Adrenal gland (tissue), 12 donors: ENCODE results near the gene CRP. TPM values are rescaled to one million over a fixed set of nuclear protein-coding genes. Genes with fewer than 3 reads are reported as not detected.

ENCODE experiments used
- DNase-seq, 7 donors: peaks; one replicate each; pipeline ENCODE4 v3.0.0-alpha.2; 2019 to 2020
- H3K27ac ChIP-seq, 5 donors: fragments of 200-600 bp; sonication (generic) in 4 of 5; 1 replicate in 3 of 5; 2 replicates in 2 of 5; pipeline versions ENCODE4 v1.5.1 to v1.8.0; 2016 to 2020; ENCODE audit warnings: mild to moderate bottlenecking in 1 of 5
- H3K27me3 ChIP-seq: fragments of 200-600 bp; 2 replicates; pipeline ENCODE4 v1.8.0; 2021
- H3K36me3 ChIP-seq, 2 donors: fragments of 200-600 bp; replicated peaks in 1 of 2; 1 replicate in 1 of 2; 2 replicates in 1 of 2; pipeline versions ENCODE4 v1.5.1 to v1.8.0; 2018 to 2022
- H3K4me1 ChIP-seq, 2 donors: fragments of 200-600 bp; replicated peaks in 1 of 2; 1 replicate in 1 of 2; 2 replicates in 1 of 2; pipeline versions ENCODE4 v1.5.1 to v1.8.0; 2018 to 2021
- H3K4me3 ChIP-seq, 4 donors: fragments of 200-600 bp; sonication (generic) in 3 of 4; one replicate each; pipeline ENCODE4 v1.5.1; 2016 to 2018
- H3K9me3 ChIP-seq, 3 donors: fragments of 200-600 bp; sonication (generic) in 1 of 3; replicated peaks in 1 of 3; 1 replicate in 2 of 3; 2 replicates in 1 of 3; pipeline versions ENCODE4 v1.5.1 to v1.8.0; 2016 to 2021
- POLR2A ChIP-seq, 2 donors: fragments of 450-650 bp; IDR thresholded peaks; one replicate each; pipeline ENCODE4 v1.6.1; 2017; ENCODE audit warnings: antibody characterized with exemption in 2 of 2, mild to moderate bottlenecking in 2 of 2, moderate library complexity in 1 of 2
- WGBS, 4 donors: extraction: QIAGEN DNeasy Blood & Tissue Kit in 2 of 4; methylation state at CpG; one replicate each; pipeline versions ENCODE4 v1.1.5 to v1.1.7; 2013 to 2017; 5-methylcytosine and 5-hydroxymethylcytosine counted together
- intact Hi-C, 2 donors: fragments of 100-400 bp; cut with DNase I; formaldehyde crosslinking; loops; one replicate each; pipeline versions ENCODE4 v1.14.1 to v1.15.0; 2022 to 2023
- polyA plus RNA-seq, 3 donors: library from polyadenylated mRNA; stranded (reverse); fragments of 200-250 nt in 2 of 3; fragments of 350-450 nt in 1 of 3; fragmentation: Illumina TruSeq in 1 of 3; extraction: RNeasy Lipid Tissue Mini Kit (QIAGEN cat#74804) in 1 of 3; gene quantifications; one replicate each; pipeline ENCODE4 v1.2.3, GENCODE V29; 2013 to 2014
- total RNA-seq, 9 donors: library from RNA; depleted of rRNA in 4 of 9; stranded (reverse); fragments of >200 nt in 4 of 9; fragments of 120-200 nt in 1 of 9; fragmentation: NEBNext Ultra II Directional in 1 of 9; extraction: Animal tissue kit (Norgen Biotek cat#: 25700) in 1 of 9; gene quantifications; one replicate each; pipeline versions ENCODE4 v1.1.0 to v1.2.4, GENCODE V29; 2013 to 2023
- TF ChIP-seq, protein P1 (sequence below), 6 experiments: fragments of 450-650 bp in 4 of 6; fragments of 200-600 bp in 2 of 6; sonication (generic) in 1 of 6; IDR thresholded peaks; 1 replicate in 5 of 6; 2 replicates in 1 of 6; pipeline versions ENCODE4 v1.5.1 to v1.8.0; 2016 to 2021; ENCODE audit warnings: antibody characterized with exemption in 6 of 6, mild to moderate bottlenecking in 2 of 6, moderate library complexity in 1 of 6
- donor health status: healthy with polysubstance abuse.
- donor health status: Bipolar disorder and iron deficiency.
- donor health status: DM: yes; HTN: yes; CAD: no.
- donor health status: DM: no; HTN: no; CAD: no.
- donor health status: DM: no; HTN: no; CAD: no.
- donor health status: DM: yes; HTN: yes; CAD: no.

The CRP gene
- total and polyA plus RNA-seq, 12 donors = 0.34 to 6.0 (median 0.64) TPM; not detected in 5

DNA sequence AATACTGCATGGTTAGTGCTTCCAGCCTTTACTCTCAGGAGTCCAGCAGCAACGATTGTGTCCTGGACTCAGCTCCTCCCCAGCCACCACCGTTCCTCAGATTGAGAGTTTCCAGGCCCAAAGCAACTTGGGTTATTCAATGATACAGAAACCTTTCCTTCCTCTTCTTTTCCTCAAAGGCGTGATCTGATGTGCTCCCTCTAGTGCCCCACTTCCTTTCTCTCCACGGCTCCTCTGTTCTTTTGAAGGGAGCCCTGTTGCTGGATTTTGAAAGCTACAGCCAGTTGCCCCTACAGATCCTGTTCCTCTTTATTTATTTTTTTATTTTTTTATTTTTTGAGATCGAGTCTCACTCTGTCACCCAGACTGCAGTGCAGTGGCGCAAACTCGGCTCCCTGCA is 14.1 kb downstream of the CRP start:
- Histone ChIP-seq H3K4me3 (no peak overlapping the region), H3K36me3 (no peaks in the 10 kb centered on the region), H3K27ac (no peak overlapping the region), H3K4me1 (no peaks in the 10 kb centered on the region), H3K9me3 (no peaks in the 10 kb centered on the region), H3K27me3 (no peaks in the 10 kb centered on the region)
- TF ChIP-seq, protein P1, sequence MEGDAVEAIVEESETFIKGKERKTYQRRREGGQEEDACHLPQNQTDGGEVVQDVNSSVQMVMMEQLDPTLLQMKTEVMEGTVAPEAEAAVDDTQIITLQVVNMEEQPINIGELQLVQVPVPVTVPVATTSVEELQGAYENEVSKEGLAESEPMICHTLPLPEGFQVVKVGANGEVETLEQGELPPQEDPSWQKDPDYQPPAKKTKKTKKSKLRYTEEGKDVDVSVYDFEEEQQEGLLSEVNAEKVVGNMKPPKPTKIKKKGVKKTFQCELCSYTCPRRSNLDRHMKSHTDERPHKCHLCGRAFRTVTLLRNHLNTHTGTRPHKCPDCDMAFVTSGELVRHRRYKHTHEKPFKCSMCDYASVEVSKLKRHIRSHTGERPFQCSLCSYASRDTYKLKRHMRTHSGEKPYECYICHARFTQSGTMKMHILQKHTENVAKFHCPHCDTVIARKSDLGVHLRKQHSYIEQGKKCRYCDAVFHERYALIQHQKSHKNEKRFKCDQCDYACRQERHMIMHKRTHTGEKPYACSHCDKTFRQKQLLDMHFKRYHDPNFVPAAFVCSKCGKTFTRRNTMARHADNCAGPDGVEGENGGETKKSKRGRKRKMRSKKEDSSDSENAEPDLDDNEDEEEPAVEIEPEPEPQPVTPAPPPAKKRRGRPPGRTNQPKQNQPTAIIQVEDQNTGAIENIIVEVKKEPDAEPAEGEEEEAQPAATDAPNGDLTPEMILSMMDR (IDR thresholded peaks at IDR 0.05) = no peak
- no peak for TF ChIP-seq POLR2A (IDR thresholded peaks at IDR 0.05)
- peak in 1 of 7 donors; percentile 3 for DNase-seq
- 69 to 80% (median 76%) methylated on average over 7 of the region's 7 CpGs for WGBS, 4 donors
- intact Hi-C loops = no loop called here

DNA sequence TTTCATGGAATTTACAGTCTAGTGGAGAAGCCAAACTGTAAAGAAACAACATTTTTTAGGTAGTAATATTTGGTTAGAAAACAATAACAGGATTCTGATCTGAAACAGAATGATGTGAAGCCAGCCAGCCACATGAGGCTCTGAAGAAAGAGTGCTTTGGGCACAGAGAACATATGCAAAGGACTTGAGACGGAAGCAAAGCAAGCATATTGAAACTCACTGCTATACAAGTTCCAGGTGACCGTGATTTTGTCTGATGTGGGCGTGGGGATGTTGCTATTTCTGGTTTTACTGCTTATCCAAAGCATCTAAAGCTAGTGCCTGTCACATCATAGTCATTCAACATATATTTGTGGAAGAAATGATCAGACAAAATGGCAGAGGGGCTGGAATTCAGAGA is 14.7 kb downstream of the CRP start:
- WGBS, 4 donors = 81 to 100% (median 92%) methylated on average over 3 of the region's 3 CpGs

DNA sequence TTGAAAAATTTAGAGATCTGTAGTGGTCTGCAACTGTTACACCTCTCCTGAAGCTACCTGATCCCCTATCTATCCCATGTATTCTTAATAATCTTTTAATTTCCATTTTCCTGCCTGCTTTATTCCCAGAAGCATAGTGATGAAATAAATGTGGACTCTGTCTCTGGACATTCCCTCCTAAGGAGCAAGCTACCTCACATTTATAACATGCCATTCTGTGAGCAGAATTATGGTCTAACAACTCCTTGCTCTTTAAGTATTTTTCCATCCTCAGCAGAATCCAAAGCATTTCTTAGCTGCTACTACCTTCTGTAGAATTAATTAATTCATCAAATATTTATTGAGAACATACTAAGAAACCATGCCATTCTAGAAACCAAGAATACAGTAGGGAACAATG is 15.1 kb downstream of the CRP start:
- no peaks in the 10 kb centered on the region for H3K36me3 ChIP-seq
- intact Hi-C loops = no loop called here
- TF ChIP-seq POLR2A (IDR thresholded peaks at IDR 0.05) = no peak
- TF ChIP-seq, protein P1 (IDR thresholded peaks at IDR 0.05) = no peak
- no peak overlapping the region for H3K4me3 ChIP-seq
- H3K9me3 ChIP-seq = no peaks in the 10 kb centered on the region
- no peak for DNase-seq
- no peaks in the 10 kb centered on the region for H3K4me1 ChIP-seq
- H3K27ac ChIP-seq = no peak overlapping the region
- no peaks in the 10 kb centered on the region for H3K27me3 ChIP-seq

More for the DNA sequence above, 14.7 kb downstream of the CRP start:
- H3K36me3 ChIP-seq = no peaks in the 10 kb centered on the region
- H3K27ac ChIP-seq = no peak overlapping the region
- no peaks in the 10 kb centered on the region for H3K9me3 ChIP-seq
- no peaks in the 10 kb centered on the region for H3K4me1 ChIP-seq
- intact Hi-C loops = no loop called here
- H3K4me3 ChIP-seq = no peak overlapping the region
- TF ChIP-seq, protein P1 (IDR thresholded peaks at IDR 0.05) = no peak
- no peak for TF ChIP-seq POLR2A (IDR thresholded peaks at IDR 0.05)
- H3K27me3 ChIP-seq = no peaks in the 10 kb centered on the region
- no peak for DNase-seq

DNA sequence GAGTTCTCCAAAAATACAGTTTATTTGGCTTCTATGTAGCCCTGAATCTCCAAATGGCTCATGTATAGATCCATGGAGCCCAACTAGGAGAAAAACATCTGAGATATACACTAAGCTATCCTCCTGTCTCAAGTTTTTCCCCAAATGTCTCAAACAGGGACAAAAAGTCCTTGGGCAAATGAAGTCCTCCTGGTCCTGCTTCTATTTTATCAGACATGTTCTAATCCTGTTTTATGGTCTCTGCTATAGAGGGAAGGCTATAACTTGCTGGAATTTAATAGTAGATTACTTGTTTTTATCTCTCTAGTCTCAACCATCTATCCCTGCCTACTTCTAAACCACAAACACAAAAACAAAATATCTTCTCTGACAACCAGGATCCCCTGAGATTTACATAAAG is 26.9 kb downstream of the CRP start:
- H3K27me3 ChIP-seq = no peaks in the 10 kb centered on the region
- TF ChIP-seq, protein P1 (IDR thresholded peaks at IDR 0.05) = no peak
- no peak for TF ChIP-seq POLR2A (IDR thresholded peaks at IDR 0.05)
- no peak overlapping the region for H3K27ac ChIP-seq
- no peak overlapping the region for H3K4me3 ChIP-seq
- H3K36me3 ChIP-seq = no peaks in the 10 kb centered on the region
- H3K4me1 ChIP-seq = no peaks in the 10 kb centered on the region
- no peaks in the 10 kb centered on the region for H3K9me3 ChIP-seq
- intact Hi-C loops = no loop called here
- DNase-seq = no peak
